Measurements from ENCODE around the gene GMDS.

GMDS gene

DNA sequence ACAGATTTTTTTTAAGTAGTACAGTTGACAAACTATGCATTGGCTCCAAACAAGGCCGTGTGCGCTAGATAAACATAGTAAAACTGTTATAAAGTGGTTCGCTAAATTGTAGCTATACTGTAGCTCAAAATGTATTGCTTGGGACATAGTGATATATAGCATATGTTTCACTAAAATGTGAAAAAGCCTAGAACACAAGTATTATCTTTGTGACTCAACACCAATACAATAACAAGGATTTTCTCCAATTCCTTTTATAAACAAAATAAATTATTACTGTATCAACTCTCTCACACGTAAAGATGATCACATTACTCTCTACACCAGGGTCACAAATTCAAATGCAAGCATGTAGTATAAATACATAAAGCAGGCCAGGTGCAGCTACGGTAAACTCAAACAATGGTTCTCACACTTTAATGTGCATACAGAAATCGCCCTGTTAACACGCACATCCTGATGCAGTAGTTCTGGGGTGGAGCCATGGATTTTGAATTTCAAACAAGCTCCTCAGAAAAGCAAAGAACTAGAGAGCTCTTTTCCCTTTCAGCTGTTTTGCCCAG is 214.6 kb downstream of the GMDS start:
- H3K36me3 Mint-ChIP-seq (ENCODE audit: insufficient read depth): peaks cover 2% of the 10 kb centered on the region
- H3K4me1 Mint-ChIP-seq (ENCODE audit: low read depth in 2 of 2): peaks cover 2 to 4% of the 10 kb centered on the region in 2 donors
- DNase-seq (no peak), ATAC-seq (replicated peaks) (no peak)
- no peaks in the 10 kb centered on the region for H3K9me3 Mint-ChIP-seq
- H3K27ac Mint-ChIP-seq: no peak overlapping the region
- no peaks in the 10 kb centered on the region for H3K27me3 Mint-ChIP-seq
- no peak overlapping the region for H3K4me3 Mint-ChIP-seq

DNA sequence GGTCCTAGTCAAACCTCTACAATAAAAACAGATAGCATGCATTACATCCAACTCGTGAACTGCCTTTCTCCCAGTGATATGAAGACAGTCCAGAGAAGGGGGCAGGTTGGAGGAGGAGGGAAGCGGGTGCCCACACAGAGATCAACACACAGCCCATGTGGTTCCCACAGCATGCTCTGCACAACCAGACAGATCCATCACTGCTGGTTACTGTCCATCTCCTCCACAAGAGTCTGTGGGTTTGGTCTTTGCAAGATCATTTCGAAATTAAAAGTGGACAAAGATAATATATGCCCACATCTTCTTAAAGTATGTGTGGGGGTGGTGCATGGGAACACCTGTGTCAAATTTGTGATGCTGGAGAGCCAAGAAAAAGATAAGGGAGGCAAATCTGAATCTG is 215.5 kb downstream of the GMDS start:
- no peaks in the 10 kb centered on the region for H3K27me3 Mint-ChIP-seq
- ATAC-seq (replicated peaks) (no peak), DNase-seq (no peak)
- peaks cover 2 to 4% of the 10 kb centered on the region in 2 donors for H3K4me1 Mint-ChIP-seq (ENCODE audit: low read depth in 2 of 2)
- no peaks in the 10 kb centered on the region for H3K36me3 Mint-ChIP-seq (ENCODE audit: insufficient read depth)
- H3K9me3 Mint-ChIP-seq: no peaks in the 10 kb centered on the region
- no peak overlapping the region for H3K4me3 Mint-ChIP-seq
- H3K27ac Mint-ChIP-seq: no peak overlapping the region

DNA sequence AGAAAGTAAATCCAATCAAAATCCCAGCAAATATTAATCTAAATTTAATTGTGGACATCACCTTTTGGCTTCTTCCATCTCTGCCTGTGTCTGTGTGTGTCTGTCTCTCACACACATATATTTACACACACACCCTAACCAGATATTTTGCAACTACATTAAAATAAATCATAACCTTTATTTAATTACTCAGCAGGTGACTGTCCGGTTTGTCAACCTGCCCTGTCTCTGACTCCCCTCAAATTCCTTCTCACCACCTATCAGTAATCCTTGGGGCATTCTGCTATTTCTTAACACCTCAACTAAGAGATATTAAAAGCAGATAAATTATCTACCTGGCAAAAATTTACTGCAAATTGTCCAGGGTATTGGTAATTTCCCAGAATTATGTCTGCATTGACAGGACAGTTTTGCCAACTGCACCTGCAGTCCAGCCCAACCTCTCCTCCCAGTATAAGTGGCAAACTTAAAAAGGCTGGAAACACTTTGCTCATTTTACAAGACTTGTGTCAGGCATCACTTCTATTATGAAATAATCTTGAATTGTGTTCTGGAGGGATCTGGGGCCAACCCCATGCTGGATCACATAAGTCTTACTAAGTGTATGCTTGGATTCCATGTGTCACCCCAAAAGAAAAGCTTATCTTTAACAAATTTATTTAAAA is 216.1 kb downstream of the GMDS start:
- Mint-ChIP-seq H3K27ac (no peak overlapping the region), H3K9me3 (no peaks in the 10 kb centered on the region), H3K27me3 (no peaks in the 10 kb centered on the region), H3K36me3 (ENCODE audit: insufficient read depth) (no peaks in the 10 kb centered on the region), H3K4me3 (no peak overlapping the region), H3K4me1 (ENCODE audit: low read depth in 2 of 2) (peaks cover 2 to 8% of the 10 kb centered on the region in 2 donors)
- no peak for DNase-seq
- no peak for ATAC-seq (replicated peaks)

DNA sequence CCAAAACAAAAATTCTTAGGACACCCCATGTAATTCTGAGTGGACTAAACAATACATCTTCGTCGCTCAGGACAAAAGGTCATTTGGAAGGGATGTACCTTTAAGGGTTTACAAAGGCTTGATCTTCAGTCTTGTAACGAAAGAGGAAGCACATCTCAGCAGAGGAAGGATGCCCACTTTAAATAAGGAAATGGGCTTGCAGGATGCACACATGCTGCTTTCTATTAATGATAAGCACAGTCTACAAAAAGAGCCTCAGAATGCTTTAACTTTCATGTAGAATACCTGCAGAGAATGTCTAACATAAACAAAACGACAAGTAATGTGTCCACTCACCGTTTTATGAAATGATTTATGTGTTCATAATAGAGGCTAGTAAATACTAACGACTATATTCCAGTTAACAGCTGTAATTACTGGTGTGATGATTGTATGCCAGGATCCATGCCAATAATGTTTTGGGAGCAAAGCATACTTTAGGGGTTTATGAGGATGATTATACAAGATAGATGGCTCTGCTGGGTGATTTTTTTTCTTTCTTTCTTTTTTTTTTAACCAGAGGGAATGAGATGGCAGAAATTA is 216.9 kb downstream of the GMDS start:
- Mint-ChIP-seq H3K9me3 (no peaks in the 10 kb centered on the region), H3K27ac (peak overlapping the region in 1 of 2 donors; percentile 19), H3K4me3 (no peak overlapping the region), H3K4me1 (ENCODE audit: low read depth in 2 of 2) (peaks cover 2 to 10% of the 10 kb centered on the region in 2 donors), H3K27me3 (no peaks in the 10 kb centered on the region), H3K36me3 (ENCODE audit: insufficient read depth) (no peaks in the 10 kb centered on the region)
- DNase-seq (no peak), ATAC-seq (replicated peaks) (no peak)

DNA sequence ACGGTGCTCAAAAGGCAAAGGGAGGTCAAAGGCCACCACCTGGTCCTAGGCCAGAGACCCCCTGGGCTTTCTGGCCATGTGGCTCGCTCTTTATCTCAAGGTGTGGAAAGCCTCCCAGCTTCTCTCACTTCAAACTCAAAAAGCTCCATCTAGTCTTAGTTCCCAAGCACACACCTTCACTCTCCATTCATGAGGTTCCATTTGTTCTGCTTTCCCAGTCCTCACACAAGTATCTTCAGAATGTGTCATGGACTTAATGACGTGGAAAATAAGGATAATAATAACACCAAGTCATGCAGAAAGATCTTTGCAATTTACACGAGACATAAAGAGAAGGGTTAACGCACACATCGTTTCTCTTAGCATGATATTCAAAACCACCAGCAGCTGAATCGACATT is 219.3 kb downstream of the GMDS start:
- DNase-seq: no peak

DNA sequence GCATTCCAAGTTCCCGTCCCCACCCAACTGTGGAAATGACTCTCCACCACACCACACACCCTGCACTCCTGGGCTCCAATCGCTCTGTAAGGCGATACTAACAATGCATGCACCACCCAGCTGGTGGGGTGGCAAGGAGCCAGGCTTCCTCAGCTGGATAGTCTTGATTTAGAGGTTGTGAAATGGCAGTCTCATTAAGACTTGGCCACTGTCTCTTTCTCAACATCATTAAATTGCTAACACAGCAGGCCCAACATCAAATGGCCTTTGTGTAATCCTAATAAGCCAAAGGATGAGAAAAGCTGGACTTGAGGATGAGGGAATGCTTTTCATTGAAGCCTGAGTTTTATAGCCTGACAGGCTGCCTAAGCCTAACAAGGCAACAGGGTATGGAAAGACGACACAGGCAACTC is 223.7 kb downstream of the GMDS start:
- H3K27me3 Mint-ChIP-seq: no peaks in the 10 kb centered on the region
- DNase-seq (no peak), ATAC-seq (replicated peaks) (no peak)
- H3K27ac Mint-ChIP-seq: no peak overlapping the region
- peaks cover 2 to 6% of the 10 kb centered on the region in 2 donors for H3K4me1 Mint-ChIP-seq (ENCODE audit: low read depth in 2 of 2)
- H3K9me3 Mint-ChIP-seq: no peaks in the 10 kb centered on the region
- H3K36me3 Mint-ChIP-seq (ENCODE audit: insufficient read depth): peaks cover 4% of the 10 kb centered on the region
- H3K4me3 Mint-ChIP-seq: no peak overlapping the region

More for the DNA sequence above, 219.3 kb downstream of the GMDS start:
- no peaks in the 10 kb centered on the region for H3K36me3 Mint-ChIP-seq (ENCODE audit: insufficient read depth)
- no peaks in the 10 kb centered on the region for H3K27me3 Mint-ChIP-seq
- no peak overlapping the region for H3K27ac Mint-ChIP-seq
- H3K9me3 Mint-ChIP-seq: no peaks in the 10 kb centered on the region
- no peak overlapping the region for H3K4me3 Mint-ChIP-seq
- ATAC-seq (replicated peaks): no peak
- peaks cover 2 to 10% of the 10 kb centered on the region in 2 donors for H3K4me1 Mint-ChIP-seq (ENCODE audit: low read depth in 2 of 2)

DNA sequence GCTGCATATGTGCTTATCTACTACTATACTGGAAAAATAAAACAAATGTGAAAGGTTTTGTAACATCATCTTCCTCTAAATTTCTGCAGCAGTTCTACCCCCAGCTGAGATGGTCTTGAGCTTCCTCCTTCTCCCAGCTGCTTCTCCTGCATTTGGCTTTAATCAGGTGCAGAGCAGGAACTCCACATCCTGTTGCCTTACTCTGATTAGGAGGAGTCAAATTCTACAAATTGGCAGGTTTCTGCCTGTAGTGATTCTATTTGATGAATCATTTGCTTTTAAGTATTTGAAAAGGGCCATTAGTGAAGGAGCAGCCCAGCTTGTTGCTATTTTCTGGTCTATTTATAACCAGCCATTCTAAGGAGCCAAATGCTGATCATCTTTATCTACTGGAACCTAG is 224.5 kb downstream of the GMDS start:
- Mint-ChIP-seq H3K4me3 (no peak overlapping the region), H3K27me3 (no peaks in the 10 kb centered on the region), H3K9me3 (no peaks in the 10 kb centered on the region), H3K4me1 (ENCODE audit: low read depth in 2 of 2) (peaks cover 2 to 6% of the 10 kb centered on the region in 2 donors), H3K27ac (no peak overlapping the region), H3K36me3 (ENCODE audit: insufficient read depth) (peaks cover 4% of the 10 kb centered on the region)
- DNase-seq (no peak), ATAC-seq (replicated peaks) (no peak)

DNA sequence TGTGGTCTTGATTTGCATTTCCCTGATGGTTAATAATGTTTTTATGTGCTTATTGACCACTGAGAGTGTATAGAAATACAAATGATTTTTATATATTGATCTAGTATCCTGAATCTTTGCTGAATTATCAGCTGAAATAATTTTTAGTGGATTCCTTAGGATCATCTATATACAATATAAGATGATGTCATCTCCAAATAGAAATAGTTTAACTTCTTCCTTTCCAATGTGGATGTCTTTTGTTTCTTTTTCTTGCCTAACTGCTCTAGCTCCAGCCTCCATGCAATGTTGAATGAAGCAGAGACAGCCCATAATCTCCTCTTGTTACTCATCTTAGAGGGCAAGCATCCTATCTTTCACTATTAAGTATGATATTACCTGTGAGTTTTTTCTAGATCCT is 226.4 kb downstream of the GMDS start:
- Mint-ChIP-seq H3K27me3 (no peaks in the 10 kb centered on the region), H3K4me1 (ENCODE audit: low read depth in 2 of 2) (peaks cover under 1 to 2% of the 10 kb centered on the region in 2 donors), H3K27ac (no peak overlapping the region), H3K9me3 (peaks cover 0 to 1% of the 10 kb centered on the region in 2 donors), H3K36me3 (ENCODE audit: insufficient read depth) (peaks cover 4% of the 10 kb centered on the region), H3K4me3 (no peak overlapping the region)
- ATAC-seq (replicated peaks): no peak
- DNase-seq: no peak

DNA sequence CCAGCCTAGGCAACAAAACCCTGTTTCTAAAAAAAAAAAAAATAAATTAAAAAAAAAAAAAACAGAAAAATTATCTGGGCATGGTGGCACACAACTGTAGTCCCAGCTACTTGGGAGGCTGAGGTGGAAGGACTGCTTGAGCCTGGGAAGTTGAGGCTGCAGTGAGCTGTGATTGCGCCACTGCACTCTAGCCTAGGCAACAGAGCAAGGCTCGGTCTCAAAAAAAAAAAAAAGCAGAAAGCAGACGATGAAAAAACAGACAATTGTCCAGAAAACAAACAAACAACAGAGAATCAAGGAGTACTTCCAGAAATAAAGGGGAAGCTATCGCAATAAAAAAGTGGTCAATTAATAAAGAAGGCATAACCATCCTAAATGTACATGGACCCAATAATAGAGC is 229.4 kb downstream of the GMDS start:
- H3K9me3 Mint-ChIP-seq: peaks cover 1 to 6% of the 10 kb centered on the region in 2 donors
- no peak overlapping the region for H3K27ac Mint-ChIP-seq
- H3K4me1 Mint-ChIP-seq (ENCODE audit: low read depth in 2 of 2): peaks cover 0 to 5% of the 10 kb centered on the region in 2 donors
- no peak for DNase-seq
- no peak overlapping the region for H3K4me3 Mint-ChIP-seq
- peaks cover 4% of the 10 kb centered on the region for H3K36me3 Mint-ChIP-seq (ENCODE audit: insufficient read depth)
- ATAC-seq (replicated peaks): no peak
- H3K27me3 Mint-ChIP-seq: no peaks in the 10 kb centered on the region

DNA sequence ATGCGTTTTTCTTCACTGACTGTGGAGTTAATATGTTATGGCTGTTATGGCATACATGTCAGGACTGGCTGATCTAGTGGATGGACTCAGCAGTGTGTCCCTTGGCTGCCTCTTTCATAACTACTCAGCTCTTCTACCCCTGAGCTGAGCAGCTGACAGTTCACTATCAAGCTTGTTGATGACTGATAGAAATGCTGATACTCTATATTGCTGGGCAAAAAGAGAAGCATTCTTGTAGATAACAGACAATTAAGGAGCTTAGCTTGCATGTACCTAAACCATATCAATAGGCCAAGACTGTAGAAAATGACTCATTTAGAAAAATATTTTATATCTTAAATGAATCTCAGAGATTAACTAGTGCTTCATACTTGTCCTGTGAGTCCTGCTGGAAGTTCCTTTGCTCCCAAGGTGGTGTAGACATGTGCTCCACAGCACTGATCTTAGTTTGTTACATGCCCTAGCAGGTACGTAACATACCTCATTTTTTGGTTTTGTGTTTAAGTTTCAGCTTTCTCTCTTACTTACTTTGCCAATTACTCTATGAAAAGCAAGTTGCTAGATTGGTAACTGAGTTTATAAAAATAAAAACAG is 236.9 kb downstream of the GMDS start:
- no peak overlapping the region for H3K27ac Mint-ChIP-seq

DNA sequence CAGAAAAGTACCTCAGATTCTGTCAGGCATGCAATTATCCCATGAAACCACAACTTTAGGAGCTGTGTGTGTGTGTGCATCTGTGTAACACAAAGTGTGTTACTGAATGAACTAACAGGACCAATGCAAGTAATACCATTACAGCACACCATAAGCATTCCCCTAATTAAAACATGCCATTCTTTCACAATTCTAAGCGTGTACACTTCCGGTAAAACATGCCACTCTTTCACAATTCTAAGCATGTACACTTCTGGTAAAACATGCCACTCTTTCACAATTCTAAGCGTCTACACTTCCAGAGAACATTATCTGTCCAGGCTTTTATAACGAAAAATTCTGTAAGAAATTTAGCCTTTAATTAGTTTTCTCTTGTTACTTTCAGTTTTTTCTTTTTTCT is 238.2 kb downstream of the GMDS start:
- peaks cover 0 to 3% of the 10 kb centered on the region in 2 donors for H3K4me1 Mint-ChIP-seq (ENCODE audit: low read depth in 2 of 2)
- ATAC-seq (replicated peaks) (no peak), DNase-seq (no peak)
- H3K36me3 Mint-ChIP-seq (ENCODE audit: insufficient read depth): no peaks in the 10 kb centered on the region
- H3K4me3 Mint-ChIP-seq: no peak overlapping the region
- no peak overlapping the region for H3K27ac Mint-ChIP-seq
- H3K27me3 Mint-ChIP-seq: no peaks in the 10 kb centered on the region
- H3K9me3 Mint-ChIP-seq: no peaks in the 10 kb centered on the region

More for the DNA sequence above, 236.9 kb downstream of the GMDS start:
- no peak for ATAC-seq (replicated peaks)
- Mint-ChIP-seq H3K36me3 (ENCODE audit: insufficient read depth) (no peaks in the 10 kb centered on the region), H3K9me3 (peaks cover 0 to 3% of the 10 kb centered on the region in 2 donors), H3K4me1 (ENCODE audit: low read depth in 2 of 2) (peaks cover 1 to 3% of the 10 kb centered on the region in 2 donors), H3K27me3 (no peaks in the 10 kb centered on the region), H3K4me3 (no peak overlapping the region)
- no peak for DNase-seq

DNA sequence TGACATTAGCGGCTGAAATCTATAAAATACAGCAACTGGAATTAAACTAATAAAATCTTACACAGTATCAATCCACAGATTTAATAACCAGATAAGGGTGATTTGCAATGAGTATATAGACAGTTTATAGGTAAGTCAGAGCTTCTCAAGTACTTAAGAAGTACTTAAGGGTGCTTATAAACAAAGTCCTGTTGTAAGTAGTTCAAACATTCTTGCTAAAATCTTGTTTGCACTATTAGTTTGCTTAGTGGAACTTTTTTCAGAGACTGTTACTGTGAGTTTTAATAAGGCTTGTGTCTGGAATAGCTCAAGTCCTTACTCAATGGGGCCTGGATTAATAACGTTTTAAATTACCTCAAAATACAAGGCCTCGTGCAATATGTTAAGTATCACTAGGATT is 240.5 kb downstream of the GMDS start:
- H3K4me3 Mint-ChIP-seq: no peak overlapping the region
- ATAC-seq (replicated peaks) (no peak), DNase-seq (no peak)
- no peaks in the 10 kb centered on the region for H3K9me3 Mint-ChIP-seq
- H3K27me3 Mint-ChIP-seq: no peaks in the 10 kb centered on the region
- no peaks in the 10 kb centered on the region for H3K36me3 Mint-ChIP-seq (ENCODE audit: insufficient read depth)
- H3K27ac Mint-ChIP-seq: no peak overlapping the region
- H3K4me1 Mint-ChIP-seq (ENCODE audit: low read depth in 2 of 2): peaks cover 0 to 3% of the 10 kb centered on the region in 2 donors

DNA sequence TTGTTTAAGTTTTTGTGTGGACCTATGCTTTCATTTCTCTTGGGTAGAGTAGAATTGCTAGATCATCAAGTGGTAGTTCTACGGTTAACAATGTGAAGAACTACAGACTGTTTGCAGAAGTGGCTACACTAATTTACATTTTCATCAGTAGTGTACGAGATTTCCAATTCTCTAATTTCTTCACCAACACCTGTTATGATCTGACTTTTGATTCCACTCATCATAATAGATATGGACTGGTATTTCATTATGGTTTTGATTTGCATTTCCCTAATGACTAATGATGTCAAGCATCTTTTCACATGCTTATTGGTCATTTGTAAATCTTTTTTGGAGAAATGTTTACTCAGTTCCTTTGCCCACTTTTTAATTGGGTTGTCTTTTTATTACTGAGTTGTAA is 244.4 kb downstream of the GMDS start:
- no peaks in the 10 kb centered on the region for H3K4me1 Mint-ChIP-seq (ENCODE audit: low read depth in 2 of 2)
- DNase-seq (no peak), ATAC-seq (replicated peaks) (no peak)
- no peaks in the 10 kb centered on the region for H3K27me3 Mint-ChIP-seq
- no peaks in the 10 kb centered on the region for H3K36me3 Mint-ChIP-seq (ENCODE audit: insufficient read depth)
- no peaks in the 10 kb centered on the region for H3K9me3 Mint-ChIP-seq
- no peak overlapping the region for H3K4me3 Mint-ChIP-seq
- no peak overlapping the region for H3K27ac Mint-ChIP-seq

DNA sequence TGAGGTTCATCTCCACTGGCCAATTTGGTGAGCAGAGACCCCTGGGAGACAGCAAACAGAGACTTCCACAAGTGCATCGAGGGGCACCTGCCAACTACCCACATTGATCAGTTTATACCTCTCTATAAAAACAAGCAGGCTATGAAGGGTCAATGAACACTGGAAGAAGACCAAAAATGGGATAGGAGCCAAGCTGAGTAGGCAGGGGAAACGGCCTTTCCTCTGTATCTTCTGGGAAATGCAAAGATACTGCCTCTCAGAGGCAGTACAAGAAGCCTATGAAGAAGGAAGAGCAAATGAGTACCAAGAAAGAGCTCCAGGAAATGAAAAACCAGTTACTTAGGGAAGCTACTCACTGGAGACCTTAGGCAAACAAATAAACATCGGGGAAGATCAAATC is 247.7 kb downstream of the GMDS start:
- H3K4me3 Mint-ChIP-seq: no peak overlapping the region
- no peak for ATAC-seq (replicated peaks)
- DNase-seq: no peak
- peaks cover 0 to 2% of the 10 kb centered on the region in 2 donors for H3K4me1 Mint-ChIP-seq (ENCODE audit: low read depth in 2 of 2)
- H3K36me3 Mint-ChIP-seq (ENCODE audit: insufficient read depth): no peaks in the 10 kb centered on the region
- no peaks in the 10 kb centered on the region for H3K9me3 Mint-ChIP-seq
- H3K27me3 Mint-ChIP-seq: no peaks in the 10 kb centered on the region
- H3K27ac Mint-ChIP-seq: no peak overlapping the region
